KMS-11 (cell line): Measurements from ENCODE around the gene CBLN3.

Source experiments
- H2AFZ ChIP-seq: fragments of 200-600 bp; sonication (generic); 2 replicates; pipeline ENCODE4 v1.6.1; 2016; ENCODE audit warnings: antibody characterized with exemption, mixed run types, low read depth
- H3K27ac ChIP-seq: fragments of 200-600 bp; sonication (generic); 2 replicates; pipeline ENCODE4 v1.6.1; 2016; ENCODE audit warnings: mild to moderate bottlenecking, mixed run types
- H3K27me3 ChIP-seq: fragments of 200-600 bp; sonication (generic); 2 replicates; pipeline ENCODE4 v1.6.1; 2017; ENCODE audit warnings: mild to moderate bottlenecking, low read depth, mixed run types, moderate library complexity; ENCODE audit not compliant: insufficient read depth
- H3K36me3 ChIP-seq: fragments of 200-600 bp; sonication (generic); 2 replicates; pipeline ENCODE4 v1.6.1; 2017; ENCODE audit warnings: mild to moderate bottlenecking, mixed run types; ENCODE audit not compliant: insufficient read depth
- H3K4me1 ChIP-seq: fragments of 200-600 bp; sonication (generic); 2 replicates; pipeline ENCODE4 v1.6.1; 2016; ENCODE audit warnings: mild to moderate bottlenecking, low read depth, mixed run types; ENCODE audit not compliant: poor library complexity, severe bottlenecking
- H3K4me2 ChIP-seq: fragments of 200-600 bp; sonication (generic); 2 replicates; pipeline ENCODE4 v1.7.0; 2016; ENCODE audit warnings: mild to moderate bottlenecking, mixed run types
- H3K4me3 ChIP-seq: fragments of 200-600 bp; sonication (generic); IDR thresholded peaks from 2 replicates; pipeline ENCODE4 v1.6.1; 2017; ENCODE audit warnings: low read depth, low read length, mixed read lengths; ENCODE audit not compliant: insufficient read depth
- H3K79me2 ChIP-seq: fragments of 200-600 bp; sonication (generic); 2 replicates; pipeline ENCODE4 v1.6.1; 2016; ENCODE audit warnings: low read depth, mixed run types; ENCODE audit not compliant: insufficient read depth
- H3K9ac ChIP-seq: fragments of 200-600 bp; sonication (generic); 2 replicates; pipeline ENCODE4 v1.6.1; 2016; ENCODE audit warnings: mild to moderate bottlenecking, mixed run types
- H4K20me1 ChIP-seq: fragments of 200-600 bp; sonication (generic); 2 replicates; pipeline ENCODE4 v1.6.1; 2016; ENCODE audit warnings: mild to moderate bottlenecking, mixed run types; ENCODE audit not compliant: insufficient read depth
- TF ChIP-seq, protein P1 (sequence below): fragments of 200-600 bp; sonication (generic); conservative IDR thresholded peaks from 2 replicates; pipeline ENCODE4 v1.6.1; 2017; ENCODE audit warnings: low read depth, mild to moderate bottlenecking, antibody characterized with exemption, low read length, moderate library complexity, mixed read lengths

CBLN3 gene

DNA sequence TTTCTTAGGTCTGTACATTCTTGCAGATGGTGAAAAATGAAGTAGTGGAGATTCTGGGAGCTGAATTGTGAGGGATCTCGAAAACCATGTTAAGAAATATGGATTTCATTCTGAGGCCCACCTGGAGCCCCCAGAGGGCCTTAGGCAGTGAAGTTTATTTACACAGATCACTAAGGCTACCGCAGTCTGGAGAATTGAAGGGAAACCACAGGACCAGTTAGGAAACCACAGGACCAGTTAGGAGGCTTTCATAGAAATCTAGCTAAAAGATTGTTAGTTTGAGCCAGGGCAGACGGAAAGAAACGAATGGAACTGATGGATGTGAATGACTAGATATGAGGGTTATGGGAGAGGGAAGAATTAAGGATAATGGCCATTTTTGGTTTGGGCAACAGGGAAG is 7.2 kb downstream of the CBLN3 start:
- Histone ChIP-seq H3K4me1 (peaks cover 5% of the 10 kb centered on the region), H3K27ac (no peak overlapping the region), H3K36me3 (no peaks in the 10 kb centered on the region), H3K27me3 (no peaks in the 10 kb centered on the region), H4K20me1 (no peaks in the 10 kb centered on the region), H3K79me2 (no peaks in the 10 kb centered on the region), H3K4me3 (no peak overlapping the region), H3K9ac (no peak overlapping the region), H2AFZ (no peak overlapping the region), H3K4me2 (no peak overlapping the region)
- TF ChIP-seq, protein P1, sequence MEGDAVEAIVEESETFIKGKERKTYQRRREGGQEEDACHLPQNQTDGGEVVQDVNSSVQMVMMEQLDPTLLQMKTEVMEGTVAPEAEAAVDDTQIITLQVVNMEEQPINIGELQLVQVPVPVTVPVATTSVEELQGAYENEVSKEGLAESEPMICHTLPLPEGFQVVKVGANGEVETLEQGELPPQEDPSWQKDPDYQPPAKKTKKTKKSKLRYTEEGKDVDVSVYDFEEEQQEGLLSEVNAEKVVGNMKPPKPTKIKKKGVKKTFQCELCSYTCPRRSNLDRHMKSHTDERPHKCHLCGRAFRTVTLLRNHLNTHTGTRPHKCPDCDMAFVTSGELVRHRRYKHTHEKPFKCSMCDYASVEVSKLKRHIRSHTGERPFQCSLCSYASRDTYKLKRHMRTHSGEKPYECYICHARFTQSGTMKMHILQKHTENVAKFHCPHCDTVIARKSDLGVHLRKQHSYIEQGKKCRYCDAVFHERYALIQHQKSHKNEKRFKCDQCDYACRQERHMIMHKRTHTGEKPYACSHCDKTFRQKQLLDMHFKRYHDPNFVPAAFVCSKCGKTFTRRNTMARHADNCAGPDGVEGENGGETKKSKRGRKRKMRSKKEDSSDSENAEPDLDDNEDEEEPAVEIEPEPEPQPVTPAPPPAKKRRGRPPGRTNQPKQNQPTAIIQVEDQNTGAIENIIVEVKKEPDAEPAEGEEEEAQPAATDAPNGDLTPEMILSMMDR, result no peak

DNA sequence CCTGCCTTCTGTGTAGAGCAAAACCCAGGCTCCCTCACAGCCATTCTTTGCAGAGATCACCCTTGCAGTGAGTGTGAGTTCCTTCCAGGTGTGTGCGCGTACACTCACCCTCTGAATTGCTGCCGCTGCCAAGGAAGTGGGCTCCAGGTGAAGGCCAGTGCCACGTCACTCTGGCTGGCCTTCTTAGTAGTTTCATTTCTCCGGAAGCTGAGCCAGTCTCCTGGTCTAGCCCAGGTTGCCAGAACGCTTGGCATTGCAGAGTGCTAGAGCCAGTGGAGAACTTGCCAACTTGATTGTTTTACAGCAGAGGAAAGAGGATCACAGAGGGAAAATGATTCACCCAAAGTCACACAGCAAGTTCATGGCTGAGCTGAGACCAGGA is 11.0 kb downstream of the CBLN3 start:
- Histone ChIP-seq H3K27ac (no peak overlapping the region), H4K20me1 (no peaks in the 10 kb centered on the region), H3K4me1 (no peaks in the 10 kb centered on the region), H3K9ac (no peak overlapping the region), H3K27me3 (no peaks in the 10 kb centered on the region), H3K4me3 (no peak overlapping the region), H3K79me2 (no peaks in the 10 kb centered on the region), H3K4me2 (no peak overlapping the region), H2AFZ (no peak overlapping the region), H3K36me3 (no peaks in the 10 kb centered on the region)
- TF ChIP-seq, protein P1, result no peak

DNA sequence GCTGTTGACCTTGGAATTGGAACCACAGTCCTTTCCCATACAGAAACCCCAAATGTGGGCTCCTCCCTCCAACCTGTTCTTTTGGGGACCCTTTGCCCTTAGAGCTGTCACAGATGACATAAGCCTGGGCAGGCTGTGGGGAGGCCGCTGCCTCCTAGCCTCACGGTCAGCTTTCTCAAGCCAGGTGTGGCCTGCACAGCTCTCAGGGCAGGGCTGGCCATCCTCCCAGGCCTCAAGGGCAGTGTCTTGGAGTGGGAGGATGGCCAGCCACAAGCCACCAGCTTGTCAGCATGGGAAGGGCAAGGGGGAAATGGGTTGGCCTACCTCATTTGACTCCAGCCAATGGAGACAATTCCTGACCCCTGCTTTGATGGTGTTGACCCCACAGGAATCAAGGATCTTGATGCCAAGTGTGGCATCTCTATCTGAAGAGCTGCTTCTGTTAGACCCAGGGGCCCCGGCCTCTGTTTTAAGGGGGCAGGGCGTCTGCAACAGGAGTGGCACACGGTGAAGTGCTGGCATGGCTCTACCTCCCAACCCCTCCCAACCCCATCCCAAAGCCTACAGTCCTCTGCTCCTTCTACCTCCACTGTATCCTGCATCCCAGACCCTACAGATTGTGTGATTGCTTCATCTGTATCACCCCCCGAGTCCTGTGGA is 11.5 kb downstream of the CBLN3 start:
- Histone ChIP-seq H3K27me3 (no peaks in the 10 kb centered on the region), H3K4me1 (no peaks in the 10 kb centered on the region), H3K27ac (no peak overlapping the region), H3K4me2 (no peak overlapping the region), H3K36me3 (no peaks in the 10 kb centered on the region), H3K79me2 (no peaks in the 10 kb centered on the region), H2AFZ (no peak overlapping the region), H3K4me3 (no peak overlapping the region), H4K20me1 (no peaks in the 10 kb centered on the region), H3K9ac (no peak overlapping the region)
- TF ChIP-seq, protein P1, result no peak

DNA sequence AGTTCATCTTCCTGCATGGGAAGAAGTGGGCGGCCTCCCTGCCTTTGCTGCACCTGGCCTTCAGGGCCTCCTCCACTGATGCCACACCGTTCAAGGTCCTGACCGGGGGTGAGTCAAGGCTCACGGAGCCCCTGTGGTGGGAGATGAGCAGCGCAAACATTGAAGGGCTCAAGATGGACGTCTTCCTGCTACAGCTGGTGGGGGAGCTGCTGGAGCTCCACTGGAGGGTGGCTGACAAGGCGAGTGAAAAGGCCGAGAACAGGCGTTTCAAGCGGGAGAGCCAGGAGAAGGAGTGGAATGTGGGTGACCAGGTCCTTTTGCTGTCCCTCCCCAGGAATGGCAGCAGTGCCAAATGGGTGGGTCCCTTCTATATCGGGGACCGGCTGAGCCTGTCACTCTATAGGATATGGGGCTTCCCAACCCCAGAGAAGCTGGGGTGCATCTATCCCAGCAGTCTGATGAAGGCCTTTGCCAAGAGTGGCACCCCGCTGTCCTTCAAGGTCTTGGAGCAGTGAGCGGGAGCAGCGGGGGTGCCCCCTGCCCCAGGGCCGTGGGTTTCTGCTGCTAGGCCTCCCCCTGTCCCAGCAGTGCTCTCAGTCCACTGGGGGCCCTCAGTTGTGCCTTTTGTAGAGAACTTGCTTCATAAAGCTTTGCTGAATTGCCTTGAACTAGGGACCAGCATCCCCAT is 12.4 kb downstream of the CBLN3 start:
- TF ChIP-seq, protein P1, result no peak
- Histone ChIP-seq H3K9ac (no peak overlapping the region), H3K4me3 (no peak overlapping the region), H3K27me3 (no peaks in the 10 kb centered on the region), H3K79me2 (no peaks in the 10 kb centered on the region), H3K27ac (no peak overlapping the region), H3K4me1 (no peaks in the 10 kb centered on the region), H2AFZ (no peak overlapping the region), H3K4me2 (no peak overlapping the region), H3K36me3 (no peaks in the 10 kb centered on the region), H4K20me1 (no peaks in the 10 kb centered on the region)
